Germinal center (tissue), 1 donor: ENCODE data around the gene AIFM1.
"Not testable (repeated sequence)": the region's sequence is repeated elsewhere in the genome, so short reads cannot be mapped to it uniquely, and the experiment has no call there.

ENCODE experiments used
- DNase-seq: peaks from one replicate; pipeline ENCODE4 v3.0.0; 2012; ENCODE audit warnings: mixed read lengths, low spot score

The AIFM1 gene

GRCh38 chrX:130118441-130119311 is 47.0 kb downstream of the AIFM1 start:
- no peak for DNase-seq

DNA sequence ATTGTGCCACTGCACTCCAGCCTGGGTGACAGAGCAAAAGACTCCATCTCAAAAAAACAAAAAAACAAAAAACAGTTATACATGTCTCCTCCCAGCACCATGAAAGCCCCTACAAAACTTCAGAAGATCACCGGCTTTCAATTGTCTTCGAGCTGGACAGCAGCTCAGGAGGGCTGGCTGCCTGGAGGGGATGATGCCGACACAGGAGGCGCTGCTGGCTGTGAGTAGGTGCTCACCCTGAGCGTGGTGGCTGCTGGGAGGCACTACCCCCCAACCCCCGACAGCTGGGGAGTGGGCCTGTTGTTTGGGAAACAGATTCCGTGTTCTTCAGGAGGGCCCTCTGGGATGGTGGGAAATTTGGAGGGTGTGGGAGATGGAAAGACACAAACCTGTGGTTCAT is 48.5 kb downstream of the AIFM1 start:
- no peak for DNase-seq

GRCh38 chrX:130115119-130115885 is 50.3 kb downstream of the AIFM1 start:
- not testable (repeated sequence) for DNase-seq

GRCh38 chrX:130114141-130114588 is 51.5 kb downstream of the AIFM1 start:
- DNase-seq: no peak

- no peak for DNase-seq
These were observed 54.2 kb downstream of the AIFM1 start for GRCh38 chrX:130111220-130112154.

GRCh38 chrX:130110379-130111219 is 55.0 kb downstream of the AIFM1 start, which contains the start of gene ELF4:
ELF4 (minus strand) TSS chrX:130110497; CDS start chrX:130081330, 29,167 bp downstream.
- DNase-seq: peak; percentile 71

DNA sequence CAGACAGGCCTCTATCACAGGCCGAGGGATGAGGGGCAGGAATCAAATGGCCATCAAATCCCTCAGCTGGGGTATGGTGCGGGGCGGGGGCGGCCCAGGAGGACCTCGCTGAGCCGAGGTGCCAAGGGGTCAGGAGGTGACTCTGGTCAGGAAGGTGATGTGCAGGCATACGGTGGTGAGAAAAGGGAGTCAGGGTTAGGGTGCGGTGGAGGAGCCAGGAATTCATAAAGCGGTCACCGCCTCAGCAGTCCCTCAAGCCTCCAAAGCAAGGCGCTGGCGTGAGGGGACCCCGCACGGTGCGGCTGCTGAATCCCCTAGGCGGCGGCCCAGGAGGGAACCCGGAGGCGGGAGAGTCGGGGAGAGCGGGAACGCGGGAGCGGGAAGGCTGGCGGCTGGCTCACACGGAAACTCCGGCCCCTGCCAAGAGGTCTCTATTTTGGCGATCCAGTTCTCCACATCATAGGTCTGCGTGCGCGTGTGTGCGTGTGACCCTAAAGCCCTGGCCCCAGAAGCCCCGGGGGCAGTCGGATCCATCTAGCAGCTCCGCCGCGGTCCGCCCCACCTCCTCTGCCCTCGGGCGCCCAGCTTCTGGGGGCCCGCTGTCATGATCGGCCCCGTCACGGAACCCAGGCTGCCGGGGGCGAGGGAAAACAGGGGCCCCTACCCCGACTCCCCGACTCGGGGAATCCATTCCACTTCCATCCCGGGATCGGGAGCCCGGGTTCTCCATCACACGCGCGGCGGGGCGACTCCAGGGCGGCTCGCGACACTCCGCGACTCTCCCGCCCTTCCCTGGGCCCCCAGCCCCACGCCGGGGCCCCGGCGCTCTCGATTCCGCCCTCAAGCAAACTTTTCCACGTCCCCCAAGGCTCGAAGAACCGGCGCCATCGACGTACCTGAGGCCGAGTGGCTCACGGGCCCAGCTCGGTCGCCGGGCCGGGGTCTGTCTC is 55.9 kb downstream of the AIFM1 start:
- no peak for DNase-seq

DNA sequence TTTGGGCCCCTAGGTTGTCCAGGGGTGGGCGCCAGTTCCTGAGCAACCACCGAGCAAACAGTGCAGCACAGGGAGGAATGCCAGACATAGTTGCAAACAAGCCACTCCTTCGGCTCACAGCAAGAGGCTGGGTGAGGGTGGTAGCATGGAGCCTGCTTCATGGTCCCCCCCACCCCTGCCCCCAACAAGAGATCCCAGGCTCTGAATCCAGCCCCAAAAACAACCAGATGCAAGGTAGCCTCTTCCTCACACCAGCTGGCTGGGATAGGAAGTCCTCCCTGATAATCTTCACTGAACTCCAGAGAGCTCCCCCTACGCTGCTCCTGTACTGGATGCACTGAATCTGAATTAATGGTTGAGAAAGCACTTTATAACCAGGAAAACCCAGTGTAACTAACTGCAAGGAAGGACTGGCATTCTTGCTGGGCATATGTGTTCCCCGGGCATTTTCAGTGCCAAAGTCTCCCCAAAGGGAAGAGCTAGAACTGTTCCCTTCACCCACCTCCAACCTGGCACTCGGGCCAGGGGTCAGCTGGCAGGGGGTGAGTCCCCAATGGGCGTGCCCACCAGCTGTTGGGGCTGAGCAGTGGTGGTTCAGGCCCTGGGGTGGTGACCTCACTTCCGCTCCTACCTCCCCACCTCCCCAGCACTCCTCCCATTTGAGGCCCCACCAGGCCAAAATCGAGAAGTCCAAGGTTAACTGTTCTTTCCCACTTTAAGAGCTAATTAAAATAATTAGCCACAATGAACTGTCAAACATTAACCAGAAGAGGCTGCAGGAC is 56.8 kb downstream of the AIFM1 start:
- peak; percentile 46 for DNase-seq

- no peak for DNase-seq
These were observed 59.6 kb downstream of the AIFM1 start for GRCh38 chrX:130106071-130106470.

DNA sequence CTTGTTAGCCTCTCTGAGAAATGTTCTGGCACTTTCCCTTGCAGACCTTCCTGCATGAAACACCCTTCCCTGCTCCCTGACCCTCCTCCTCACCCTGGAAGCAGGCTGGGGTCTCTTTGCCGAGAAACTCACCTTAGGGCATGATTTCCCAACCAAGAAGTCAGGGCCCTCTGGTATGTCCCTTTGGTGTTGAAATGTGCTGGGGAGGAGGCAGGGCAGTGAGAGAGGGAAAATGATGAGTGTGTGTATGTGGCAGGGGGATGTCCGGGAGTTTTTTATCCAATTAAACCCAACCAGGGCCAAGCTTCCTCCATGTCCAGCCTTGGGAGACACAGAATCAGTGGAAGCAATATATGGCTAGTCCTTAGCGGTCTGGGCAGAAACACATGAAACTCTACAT is 60.4 kb downstream of the AIFM1 start:
- no peak for DNase-seq

GRCh38 chrX:130103605-130104004 is 62.0 kb downstream of the AIFM1 start:
- DNase-seq: no peak

DNA sequence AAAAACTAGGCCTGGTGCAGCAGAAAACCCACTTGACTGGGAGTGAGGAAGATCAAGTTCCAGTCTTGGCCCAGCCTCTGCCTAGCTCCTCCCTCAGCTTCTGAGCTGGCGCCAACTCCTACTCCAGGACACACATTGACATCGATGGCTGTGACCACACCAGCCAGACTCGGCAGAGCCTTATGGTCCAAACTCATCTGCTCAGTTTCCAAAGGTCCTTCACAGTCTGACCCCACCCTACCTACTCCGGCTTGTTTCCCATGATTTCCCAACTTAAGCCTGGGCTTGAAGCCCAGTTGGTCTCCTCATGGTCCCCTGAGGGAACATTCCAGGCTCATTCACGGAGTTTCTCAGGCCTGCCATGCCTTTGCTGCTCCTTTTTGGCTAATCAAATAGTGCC is 65.5 kb downstream of the AIFM1 start:
- DNase-seq: no peak

GRCh38 chrX:130098210-130098552 is 67.5 kb downstream of the AIFM1 start:
- no peak for DNase-seq

DNA sequence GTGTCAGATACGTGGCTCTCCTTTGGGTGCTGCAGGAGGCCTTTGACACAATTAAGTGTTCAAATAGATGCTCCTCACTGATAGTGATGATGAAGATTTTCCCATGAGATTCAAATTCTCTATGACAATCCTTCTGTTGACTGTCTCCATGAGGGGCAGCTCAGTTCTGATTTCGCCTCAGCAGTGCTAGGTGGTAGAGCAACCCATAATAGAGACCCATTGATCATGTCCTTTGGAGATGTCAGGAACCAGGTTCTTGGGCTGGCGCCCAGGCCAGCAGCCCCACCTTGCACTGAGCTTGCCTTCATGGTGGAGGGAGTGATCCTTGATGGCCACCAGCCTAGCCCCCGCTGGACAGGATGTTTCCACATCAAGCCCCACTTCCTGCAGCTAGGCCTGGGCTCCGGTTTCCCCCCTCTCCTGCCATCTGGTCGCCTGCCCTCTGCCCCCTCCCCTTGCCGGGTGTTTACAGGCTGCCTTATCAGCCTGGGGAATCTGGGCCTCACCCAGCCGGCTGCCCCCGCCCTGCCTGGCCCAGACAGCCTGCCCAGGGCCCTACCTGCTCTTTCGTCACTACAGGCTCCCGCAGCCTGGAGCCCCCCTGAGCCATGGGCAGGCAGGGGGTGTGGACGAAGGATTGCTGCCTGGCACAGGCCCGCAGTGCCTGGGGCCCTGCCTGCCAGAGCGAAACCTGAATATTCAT is 68.0 kb downstream of the AIFM1 start:
- DNase-seq: no peak

DNA sequence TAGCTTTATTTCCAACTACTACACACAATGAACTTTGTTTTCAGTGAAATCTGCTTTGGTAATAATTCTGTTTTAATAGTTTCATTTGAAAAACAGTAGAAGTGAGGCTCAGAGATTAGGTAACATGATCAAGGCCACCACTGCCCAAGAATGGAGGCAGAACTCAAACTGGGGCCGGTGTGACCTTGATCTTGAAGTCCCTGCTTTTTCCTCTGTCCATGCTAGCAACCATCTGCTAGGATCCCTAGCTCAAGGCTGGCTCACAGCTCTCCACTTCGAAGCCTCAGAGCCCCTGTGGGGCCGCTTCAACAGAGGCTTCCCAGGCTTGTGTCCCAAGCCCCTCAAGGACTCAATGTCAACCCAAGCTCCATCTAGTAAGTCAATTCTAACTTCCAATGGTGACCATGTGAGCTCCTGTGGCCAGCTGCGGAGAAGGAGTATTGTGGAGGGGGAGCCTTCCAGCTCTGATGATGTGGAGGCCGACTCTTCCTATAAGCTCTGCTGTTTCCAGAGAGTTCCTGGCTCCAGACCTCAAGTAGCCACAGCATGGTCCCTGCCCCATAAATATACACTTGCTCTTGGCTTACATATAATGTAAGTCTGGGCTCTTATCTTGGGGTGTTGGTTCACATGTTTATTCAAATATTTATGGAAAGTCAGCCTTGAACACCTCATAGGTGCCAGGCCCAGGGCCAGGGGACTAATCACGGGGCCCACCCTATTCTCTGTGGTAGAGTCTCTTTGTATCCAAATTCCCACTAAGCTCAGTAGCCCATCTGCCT is 70.2 kb downstream of the AIFM1 start:
- no peak for DNase-seq

GRCh38 chrX:130094696-130095095 is 70.9 kb downstream of the AIFM1 start:
- no peak for DNase-seq

GRCh38 chrX:130093271-130093670 is 72.4 kb downstream of the AIFM1 start:
- DNase-seq: no peak
